ENCODE data around the gene UNK.

DNA sequence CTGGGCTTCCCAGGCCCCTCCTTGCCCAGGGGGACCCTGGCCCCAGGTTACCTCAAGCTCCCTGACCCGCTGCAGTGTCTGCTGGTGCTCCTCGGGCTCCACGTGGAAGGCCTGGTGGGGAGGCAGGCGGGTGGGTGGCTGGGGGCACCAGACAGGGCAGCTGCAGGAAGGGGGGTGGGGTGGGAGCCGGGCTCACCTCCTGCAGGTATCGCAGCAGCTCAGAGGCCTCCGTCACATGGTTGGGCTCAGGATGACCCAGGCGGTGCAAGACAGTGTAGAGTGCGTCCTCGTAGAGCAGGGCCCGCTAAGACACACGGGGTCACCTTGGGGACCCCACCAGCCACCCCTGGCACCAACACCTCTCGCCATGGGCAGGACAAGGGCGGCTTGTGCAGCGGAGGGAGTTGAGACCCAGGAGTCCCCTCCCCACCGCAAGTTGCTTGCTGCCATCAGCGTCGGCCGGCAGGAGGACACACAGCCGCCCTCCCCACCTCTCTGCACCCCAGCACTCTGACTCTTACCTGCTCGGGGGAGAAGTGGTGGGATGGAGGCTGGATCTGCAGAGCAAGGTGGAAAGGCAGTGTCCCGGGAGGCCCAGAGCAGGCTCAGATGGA lies 58.5 kb downstream of the UNK start:
- TF ChIP-seq, protein P1, sequence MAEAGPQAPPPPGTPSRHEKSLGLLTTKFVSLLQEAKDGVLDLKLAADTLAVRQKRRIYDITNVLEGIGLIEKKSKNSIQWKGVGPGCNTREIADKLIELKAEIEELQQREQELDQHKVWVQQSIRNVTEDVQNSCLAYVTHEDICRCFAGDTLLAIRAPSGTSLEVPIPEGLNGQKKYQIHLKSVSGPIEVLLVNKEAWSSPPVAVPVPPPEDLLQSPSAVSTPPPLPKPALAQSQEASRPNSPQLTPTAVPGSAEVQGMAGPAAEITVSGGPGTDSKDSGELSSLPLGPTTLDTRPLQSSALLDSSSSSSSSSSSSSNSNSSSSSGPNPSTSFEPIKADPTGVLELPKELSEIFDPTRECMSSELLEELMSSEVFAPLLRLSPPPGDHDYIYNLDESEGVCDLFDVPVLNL (CRISPR knock-in tag; IDR thresholded peaks at IDR 0.05; ENCODE audit: borderline replicate concordance, low read depth), result no peak
- TF ChIP-seq, protein P2, sequence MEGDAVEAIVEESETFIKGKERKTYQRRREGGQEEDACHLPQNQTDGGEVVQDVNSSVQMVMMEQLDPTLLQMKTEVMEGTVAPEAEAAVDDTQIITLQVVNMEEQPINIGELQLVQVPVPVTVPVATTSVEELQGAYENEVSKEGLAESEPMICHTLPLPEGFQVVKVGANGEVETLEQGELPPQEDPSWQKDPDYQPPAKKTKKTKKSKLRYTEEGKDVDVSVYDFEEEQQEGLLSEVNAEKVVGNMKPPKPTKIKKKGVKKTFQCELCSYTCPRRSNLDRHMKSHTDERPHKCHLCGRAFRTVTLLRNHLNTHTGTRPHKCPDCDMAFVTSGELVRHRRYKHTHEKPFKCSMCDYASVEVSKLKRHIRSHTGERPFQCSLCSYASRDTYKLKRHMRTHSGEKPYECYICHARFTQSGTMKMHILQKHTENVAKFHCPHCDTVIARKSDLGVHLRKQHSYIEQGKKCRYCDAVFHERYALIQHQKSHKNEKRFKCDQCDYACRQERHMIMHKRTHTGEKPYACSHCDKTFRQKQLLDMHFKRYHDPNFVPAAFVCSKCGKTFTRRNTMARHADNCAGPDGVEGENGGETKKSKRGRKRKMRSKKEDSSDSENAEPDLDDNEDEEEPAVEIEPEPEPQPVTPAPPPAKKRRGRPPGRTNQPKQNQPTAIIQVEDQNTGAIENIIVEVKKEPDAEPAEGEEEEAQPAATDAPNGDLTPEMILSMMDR (IDR thresholded peaks at IDR 0.05), result no peak
- TF ChIP-seq, protein P3, sequence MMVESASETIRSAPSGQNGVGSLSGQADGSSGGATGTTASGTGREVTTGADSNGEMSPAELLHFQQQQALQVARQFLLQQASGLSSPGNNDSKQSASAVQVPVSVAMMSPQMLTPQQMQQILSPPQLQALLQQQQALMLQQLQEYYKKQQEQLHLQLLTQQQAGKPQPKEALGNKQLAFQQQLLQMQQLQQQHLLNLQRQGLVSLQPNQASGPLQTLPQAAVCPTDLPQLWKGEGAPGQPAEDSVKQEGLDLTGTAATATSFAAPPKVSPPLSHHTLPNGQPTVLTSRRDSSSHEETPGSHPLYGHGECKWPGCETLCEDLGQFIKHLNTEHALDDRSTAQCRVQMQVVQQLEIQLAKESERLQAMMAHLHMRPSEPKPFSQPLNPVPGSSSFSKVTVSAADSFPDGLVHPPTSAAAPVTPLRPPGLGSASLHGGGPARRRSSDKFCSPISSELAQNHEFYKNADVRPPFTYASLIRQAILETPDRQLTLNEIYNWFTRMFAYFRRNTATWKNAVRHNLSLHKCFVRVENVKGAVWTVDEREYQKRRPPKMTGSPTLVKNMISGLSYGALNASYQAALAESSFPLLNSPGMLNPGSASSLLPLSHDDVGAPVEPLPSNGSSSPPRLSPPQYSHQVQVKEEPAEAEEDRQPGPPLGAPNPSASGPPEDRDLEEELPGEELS (CRISPR knock-in tag; IDR thresholded peaks at IDR 0.05), result no peak

Measured in WTC11 (cell line).